BLaER1 treated with 17β-estradiol and CSF1 and Interleukin-3, amounts not matched to agents 10 nM and 100 nM (cell line): Measurements from ENCODE around the gene ADAM10.
A peak's percentile ranks its signal among the peaks of the same experiment; 100 is the strongest.
"Not testable (repeated sequence)": the region's sequence is repeated elsewhere in the genome, so short reads cannot be mapped to it uniquely, and the experiment has no call there.

Source experiments
- H3K27ac ChIP-seq, 11 experiments: shearing (Covaris generic); formaldehyde crosslinking; 2 replicates each; pipeline ENCODE4 v1.8.1; 2022
- H3K27me3 ChIP-seq, 11 experiments: shearing (Covaris generic); formaldehyde crosslinking; 2 replicates each; pipeline ENCODE4 v1.8.1; 2022
- H3K36me3 ChIP-seq, 11 experiments: shearing (Covaris generic); formaldehyde crosslinking; 2 replicates each; pipeline ENCODE4 v1.8.1; 2022
- H3K4me1 ChIP-seq, 10 experiments: shearing (Covaris generic); formaldehyde crosslinking; 2 replicates each; pipeline ENCODE4 v1.8.1; 2022
- H3K4me2 ChIP-seq, 11 experiments: shearing (Covaris generic); formaldehyde crosslinking; 2 replicates each; pipeline ENCODE4 v1.8.1; 2022
- H3K4me3 ChIP-seq, 10 experiments: shearing (Covaris generic); formaldehyde crosslinking; 2 replicates each; pipeline ENCODE4 v1.8.1; 2022
- H3K9ac ChIP-seq, 11 experiments: shearing (Covaris generic); formaldehyde crosslinking; 2 replicates each; pipeline ENCODE4 v1.8.1; 2022
- H3K9me3 ChIP-seq, 11 experiments: shearing (Covaris generic); formaldehyde crosslinking; replicated peaks in 1 of 11; 2 replicates each; pipeline ENCODE4 v1.8.1; 2022
- H4K20me1 ChIP-seq, 11 experiments: shearing (Covaris generic); formaldehyde crosslinking; 2 replicates each; pipeline ENCODE4 v1.8.1; 2022
- Cebpa-rat ChIP-seq, 11 experiments: shearing (Covaris generic); IDR thresholded peaks; 2 replicates each; pipeline ENCODE4 v1.8.1; 2022

ADAM10 gene

DNA sequence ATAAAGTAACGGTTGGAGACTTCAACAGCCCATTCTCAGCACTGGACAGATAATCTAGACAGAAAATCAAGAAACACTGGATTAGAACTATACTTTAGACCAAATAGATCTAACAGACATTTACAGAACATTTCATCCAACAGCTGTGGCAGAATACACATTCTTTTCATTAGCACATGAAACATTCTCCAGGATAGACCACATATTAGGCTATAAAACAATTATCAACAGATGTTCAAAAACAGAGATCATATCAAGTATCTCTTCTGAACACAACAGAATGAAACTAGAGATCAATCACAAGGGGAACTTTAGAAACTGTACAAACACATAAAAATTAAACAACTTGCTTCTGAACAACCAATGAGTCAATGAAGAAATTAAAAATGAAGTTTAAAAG is 133.3 kb downstream of the ADAM10 start:
- peaks cover 96 to 100% (median 98%) of the 10 kb centered on the region in 11 experiments for H3K36me3 ChIP-seq
- H3K4me1 ChIP-seq, result peaks cover 0 to 57% (median 0%) of the 10 kb centered on the region in 10 experiments; a peak in 5 of 20 replicates
- H3K4me3 ChIP-seq, result peak overlapping the region in 2 of 10 experiments; percentile 17 to 34; a peak in 2 of 20 replicates
- H4K20me1 ChIP-seq, result peaks cover 0 to 69% (median 11%) of the 10 kb centered on the region in 11 experiments; a peak in 9 of 22 replicates
- H3K9ac ChIP-seq, result no peak overlapping the region
- no peaks in the 10 kb centered on the region for H3K27me3 ChIP-seq
- no peak overlapping the region for H3K27ac ChIP-seq
- TF ChIP-seq Cebpa-rat (IDR thresholded peaks at IDR 0.05), result no peak
- H3K9me3 ChIP-seq, result peaks cover 34 to 90% (median 83%) of the 10 kb centered on the region in 11 experiments
- no peak overlapping the region for H3K4me2 ChIP-seq

GRCh38 chr15:58611731-58612676 is 137.5 kb downstream of the ADAM10 start:
- no peaks in the 10 kb centered on the region for H3K27me3 ChIP-seq
- no peak overlapping the region for H3K4me3 ChIP-seq
- no peak for TF ChIP-seq Cebpa-rat (IDR thresholded peaks at IDR 0.05)
- H4K20me1 ChIP-seq, result peaks cover 0 to 49% (median 8%) of the 10 kb centered on the region in 11 experiments; a peak in 9 of 22 replicates
- H3K4me2 ChIP-seq, result peak overlapping the region in 2 of 11 experiments; percentile 11 to 48; a peak in 1 of 22 replicates
- H3K27ac ChIP-seq, result peak overlapping the region in 3 of 11 experiments; percentile 3 to 42 (median 5); a peak in 3 of 22 replicates
- H3K9me3 ChIP-seq, result peaks cover 26 to 60% (median 45%) of the 10 kb centered on the region in 11 experiments
- H3K36me3 ChIP-seq, result peaks cover 94 to 100% (median 97%) of the 10 kb centered on the region in 11 experiments
- peaks cover 4 to 55% (median 18%) of the 10 kb centered on the region in 10 experiments; a peak in 17 of 20 replicates for H3K4me1 ChIP-seq
- H3K9ac ChIP-seq, result no peak overlapping the region

DNA sequence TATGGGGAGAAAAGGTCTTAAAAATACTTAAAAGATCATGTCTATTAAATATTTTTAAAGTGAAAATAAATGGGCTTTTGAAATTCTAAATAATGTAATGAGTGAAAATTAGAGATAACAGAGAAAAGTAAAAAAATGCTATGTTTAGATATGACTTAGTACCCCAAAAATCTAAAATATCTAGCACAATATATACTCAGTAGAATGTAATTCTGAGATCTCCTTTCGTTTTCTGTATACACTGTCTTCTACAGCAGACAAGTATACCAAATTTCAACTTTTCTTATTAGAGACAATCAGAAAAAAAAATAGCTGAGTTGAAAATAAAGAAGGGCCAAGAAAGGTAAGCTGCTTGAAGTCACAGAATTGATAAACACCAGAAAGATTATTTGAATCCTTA is 140.8 kb downstream of the ADAM10 start:
- peaks cover 94 to 100% (median 96%) of the 10 kb centered on the region in 11 experiments for H3K36me3 ChIP-seq
- H3K4me2 ChIP-seq, result peak overlapping the region in 7 of 11 experiments; percentile 4 to 63 (median 31); a peak in 9 of 22 replicates
- H3K4me1 ChIP-seq, result peaks cover 4 to 61% (median 18%) of the 10 kb centered on the region in 10 experiments; a peak in 17 of 20 replicates
- peaks cover 1 to 44% (median 28%) of the 10 kb centered on the region in 11 experiments; a peak in 20 of 22 replicates for H3K9me3 ChIP-seq
- no peak overlapping the region for H3K4me3 ChIP-seq
- TF ChIP-seq Cebpa-rat (IDR thresholded peaks at IDR 0.05), result no peak
- peaks cover 0 to 40% (median 8%) of the 10 kb centered on the region in 11 experiments; a peak in 9 of 22 replicates for H4K20me1 ChIP-seq
- H3K9ac ChIP-seq, result no peak overlapping the region
- H3K27me3 ChIP-seq, result no peaks in the 10 kb centered on the region
- H3K27ac ChIP-seq, result no peak overlapping the region

- Histone ChIP-seq H3K4me3 (no peak overlapping the region), H3K9ac (no peak overlapping the region), H3K9me3 (peaks cover 0 to 44% (median 29%) of the 10 kb centered on the region in 11 experiments; a peak in 16 of 22 replicates), H4K20me1 (peaks cover 0 to 37% (median 8%) of the 10 kb centered on the region in 11 experiments; a peak in 9 of 22 replicates), H3K4me1 (peaks cover 4 to 55% (median 18%) of the 10 kb centered on the region in 10 experiments; a peak in 17 of 20 replicates), H3K27me3 (no peaks in the 10 kb centered on the region), H3K27ac (peak overlapping the region in 4 of 11 experiments; percentile 10 to 44 (median 22); a peak in 5 of 22 replicates), H3K4me2 (peak overlapping the region in 10 of 11 experiments; percentile 2 to 63 (median 16); a peak in 14 of 22 replicates), H3K36me3 (peaks cover 94 to 100% (median 97%) of the 10 kb centered on the region in 11 experiments)
- no peak for TF ChIP-seq Cebpa-rat (IDR thresholded peaks at IDR 0.05)
These were observed 141.3 kb downstream of the ADAM10 start for GRCh38 chr15:58608129-58608590.

DNA sequence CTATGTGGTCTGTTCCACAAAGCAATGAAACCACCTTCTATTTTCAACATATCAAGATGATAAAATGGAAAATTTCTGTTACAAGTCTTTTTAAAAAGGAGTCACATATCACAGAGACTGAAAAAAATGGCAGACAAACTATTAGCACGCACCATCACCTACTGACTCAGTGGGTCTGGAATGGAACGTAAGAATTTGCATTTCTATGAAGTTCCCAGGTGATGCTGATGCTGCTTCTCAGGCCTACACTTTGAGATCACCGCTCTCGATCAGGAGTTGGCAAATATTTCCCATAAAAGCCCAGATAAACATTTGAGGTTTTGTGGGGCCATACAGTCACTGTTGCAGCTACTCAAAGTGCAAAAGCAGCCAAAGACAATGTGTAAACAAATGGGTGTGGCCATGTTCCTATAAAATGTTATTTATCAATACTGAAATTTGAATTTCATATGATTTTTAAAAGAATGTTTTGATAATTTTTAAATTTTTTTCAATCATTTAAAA is 142.9 kb downstream of the ADAM10 start:
- H3K9me3 ChIP-seq, result peaks cover 0 to 47% (median 34%) of the 10 kb centered on the region in 11 experiments; a peak in 17 of 22 replicates
- no peak for TF ChIP-seq Cebpa-rat (IDR thresholded peaks at IDR 0.05)

GRCh38 chr15:58605931-58606530 is 143.5 kb downstream of the ADAM10 start:
- H3K27ac ChIP-seq, result 0 out of 22 replicates have a peak overlapping the region, but pooled peaks of 1 of the 11 experiments have one; percentile 26
- TF ChIP-seq Cebpa-rat (IDR thresholded peaks at IDR 0.05), result no peak
- H3K9me3 ChIP-seq, result peaks cover 0 to 53% (median 40%) of the 10 kb centered on the region in 11 experiments; a peak in 17 of 22 replicates
- peaks cover 4 to 40% (median 16%) of the 10 kb centered on the region in 10 experiments; a peak in 17 of 20 replicates for H3K4me1 ChIP-seq
- H3K4me3 ChIP-seq, result no peak overlapping the region
- H3K27me3 ChIP-seq, result no peaks in the 10 kb centered on the region
- no peak overlapping the region for H3K9ac ChIP-seq
- peak overlapping the region in 2 of 11 experiments; percentile 50 to 67; a peak in 4 of 22 replicates for H3K4me2 ChIP-seq
- peaks cover 94 to 100% (median 98%) of the 10 kb centered on the region in 11 experiments for H3K36me3 ChIP-seq
- H4K20me1 ChIP-seq, result peaks cover 0 to 20% (median 0%) of the 10 kb centered on the region in 11 experiments; a peak in 2 of 22 replicates

More for the DNA sequence above, 142.9 kb downstream of the ADAM10 start:
- no peak overlapping the region for H3K9ac ChIP-seq
- 0 out of 22 replicates have a peak overlapping the region, but pooled peaks of 1 of the 11 experiments have one; percentile 26 for H3K27ac ChIP-seq
- H3K36me3 ChIP-seq, result peaks cover 94 to 100% (median 97%) of the 10 kb centered on the region in 11 experiments
- no peak overlapping the region for H3K4me3 ChIP-seq
- peaks cover 4 to 40% (median 16%) of the 10 kb centered on the region in 10 experiments; a peak in 17 of 20 replicates for H3K4me1 ChIP-seq
- H4K20me1 ChIP-seq, result peaks cover 0 to 21% (median 0%) of the 10 kb centered on the region in 11 experiments; a peak in 4 of 22 replicates
- no peaks in the 10 kb centered on the region for H3K27me3 ChIP-seq
- H3K4me2 ChIP-seq, result peak overlapping the region in 2 of 11 experiments; percentile 4 to 50; a peak in 3 of 22 replicates

DNA sequence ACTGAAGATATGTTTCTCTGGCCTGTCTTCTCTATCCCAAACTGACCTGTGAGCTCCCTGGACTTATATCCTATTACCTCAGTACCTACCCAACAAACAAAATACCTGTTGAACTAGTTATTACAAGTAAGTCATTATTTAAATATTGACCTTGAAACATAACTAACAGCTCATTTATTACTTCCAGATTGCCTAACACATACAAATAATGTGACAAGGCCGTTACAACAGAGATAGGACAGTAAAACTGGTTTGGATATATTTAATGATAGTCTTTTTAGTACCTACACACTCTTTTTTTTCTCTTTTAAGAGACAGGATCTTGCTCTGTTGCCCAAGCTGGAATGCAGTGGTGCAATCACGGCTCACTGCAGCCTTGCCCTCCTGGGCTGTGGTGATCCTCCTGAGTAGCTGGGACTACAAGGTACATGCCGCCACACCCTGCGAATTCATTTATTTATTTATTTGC is 145.0 kb downstream of the ADAM10 start:
- no peak overlapping the region for H3K9ac ChIP-seq
- H3K27ac ChIP-seq, result no peak overlapping the region
- H3K9me3 ChIP-seq, result peaks cover 0 to 49% (median 41%) of the 10 kb centered on the region in 11 experiments; a peak in 17 of 22 replicates
- H3K4me2 ChIP-seq, result no peak overlapping the region
- H3K36me3 ChIP-seq, result peaks cover 84 to 100% (median 92%) of the 10 kb centered on the region in 11 experiments
- H3K4me3 ChIP-seq, result no peak overlapping the region
- H3K27me3 ChIP-seq, result no peaks in the 10 kb centered on the region
- no peak for TF ChIP-seq Cebpa-rat (IDR thresholded peaks at IDR 0.05)
- H3K4me1 ChIP-seq, result peaks cover 4 to 46% (median 16%) of the 10 kb centered on the region in 10 experiments; a peak in 17 of 20 replicates
- H4K20me1 ChIP-seq, result peaks cover 0 to 20% (median 0%) of the 10 kb centered on the region in 11 experiments; a peak in 2 of 22 replicates

GRCh38 chr15:58603927-58604326 is 145.6 kb downstream of the ADAM10 start:
- Histone ChIP-seq H3K9me3 (peaks cover 0 to 49% (median 41%) of the 10 kb centered on the region in 11 experiments; a peak in 17 of 22 replicates), H3K4me1 (peaks cover 4 to 45% (median 11%) of the 10 kb centered on the region in 10 experiments; a peak in 17 of 20 replicates), H3K36me3 (peaks cover 78 to 98% (median 91%) of the 10 kb centered on the region in 11 experiments), H4K20me1 (peaks cover 0 to 20% (median 0%) of the 10 kb centered on the region in 11 experiments; a peak in 3 of 22 replicates)
- not testable (repeated sequence) for H3K9ac ChIP-seq, H3K4me2 ChIP-seq, H3K27me3 ChIP-seq, H3K27ac ChIP-seq, H3K4me3 ChIP-seq
